ENCODE results near the gene INTS12. TPM values are rescaled to one million over a fixed set of nuclear protein-coding genes. Genes with fewer than 3 reads are reported as not detected.

The INTS12 gene
- total RNA-seq, 1 experiment from 2014 or later: 13.9 TPM

DNA sequence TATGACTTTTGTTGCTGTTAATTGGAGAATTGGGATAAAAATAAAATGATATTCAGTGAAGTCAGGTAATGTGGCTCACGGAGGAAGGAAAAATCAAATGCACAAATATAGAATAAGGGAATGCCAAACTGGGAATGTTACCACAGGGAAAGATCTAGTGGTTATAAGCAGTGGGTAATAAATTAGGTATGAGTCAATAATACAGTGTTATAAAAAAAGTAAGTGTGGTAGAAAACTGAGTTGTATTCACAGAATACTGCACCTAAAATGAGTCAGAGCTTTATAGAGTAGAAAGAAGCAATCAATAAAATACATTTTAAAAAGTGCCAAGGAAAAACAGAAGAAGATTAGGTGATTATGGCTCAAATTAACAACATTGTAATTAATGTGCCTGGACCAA is 34.5 kb downstream of the INTS12 start:
- in situ Hi-C loops (cut with HindIII; ENCODE audit: low pct_unique_long_range_greater_than_20kb, low sequenced_read_pairs) (no loop called here), intact Hi-C loops (cut with micrococcal nuclease; ENCODE audit: unreplicated experiment) (no loop called here)
- no peak for ATAC-seq

DNA sequence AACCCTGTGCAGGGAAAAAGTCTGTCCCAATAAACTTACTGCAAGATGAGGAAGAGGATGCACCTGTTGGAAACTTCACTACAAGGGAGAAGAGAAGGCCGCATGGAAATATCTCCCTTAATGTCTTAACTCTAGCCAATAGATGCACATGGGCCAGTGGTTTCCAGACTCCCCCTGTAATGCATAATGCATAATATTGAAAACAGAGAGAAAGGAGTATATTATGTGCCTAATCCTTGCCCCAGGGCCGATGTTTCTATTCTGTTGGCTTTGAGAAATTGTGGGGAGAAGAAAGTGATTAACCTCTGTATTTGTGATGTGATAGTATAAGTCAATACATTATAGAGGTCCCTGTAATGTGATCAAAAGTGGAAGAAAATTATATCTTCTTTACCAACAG is 37.2 kb downstream of the INTS12 start:
- Histone ChIP-seq H3K9me3 (ENCODE audit: control insufficient read depth, insufficient read depth, low read depth, low read length) (no peaks in the 10 kb centered on the region), H3K4me3 (ENCODE audit: low read depth in 2 of 2, low read length in 2 of 2) (no peak overlapping the region), H3K27ac (ENCODE audit: low read length) (no peak overlapping the region), H3K36me3 (ENCODE audit: control insufficient read depth, insufficient read depth, low read length) (no peaks in the 10 kb centered on the region), H3K4me1 (ENCODE audit: control insufficient read depth, insufficient read depth, low read length) (no peaks in the 10 kb centered on the region), H3K27me3 (ENCODE audit: control insufficient read depth, insufficient read depth, low read length) (no peaks in the 10 kb centered on the region)
- ATAC-seq: no peak
- POLR2A ChIA-PET: no interaction called here
- intact Hi-C loops (cut with micrococcal nuclease; ENCODE audit: unreplicated experiment): no loop called here
- CTCF ChIA-PET: no interaction called here
- in situ Hi-C loops (cut with HindIII; ENCODE audit: low pct_unique_long_range_greater_than_20kb, low sequenced_read_pairs): no loop called here
- DNase-seq (ENCODE audit: low read depth, low spot score): no peak
- no TSS peak for BruUV-seq (replicated peaks)
- TF ChIP-seq, protein P1, sequence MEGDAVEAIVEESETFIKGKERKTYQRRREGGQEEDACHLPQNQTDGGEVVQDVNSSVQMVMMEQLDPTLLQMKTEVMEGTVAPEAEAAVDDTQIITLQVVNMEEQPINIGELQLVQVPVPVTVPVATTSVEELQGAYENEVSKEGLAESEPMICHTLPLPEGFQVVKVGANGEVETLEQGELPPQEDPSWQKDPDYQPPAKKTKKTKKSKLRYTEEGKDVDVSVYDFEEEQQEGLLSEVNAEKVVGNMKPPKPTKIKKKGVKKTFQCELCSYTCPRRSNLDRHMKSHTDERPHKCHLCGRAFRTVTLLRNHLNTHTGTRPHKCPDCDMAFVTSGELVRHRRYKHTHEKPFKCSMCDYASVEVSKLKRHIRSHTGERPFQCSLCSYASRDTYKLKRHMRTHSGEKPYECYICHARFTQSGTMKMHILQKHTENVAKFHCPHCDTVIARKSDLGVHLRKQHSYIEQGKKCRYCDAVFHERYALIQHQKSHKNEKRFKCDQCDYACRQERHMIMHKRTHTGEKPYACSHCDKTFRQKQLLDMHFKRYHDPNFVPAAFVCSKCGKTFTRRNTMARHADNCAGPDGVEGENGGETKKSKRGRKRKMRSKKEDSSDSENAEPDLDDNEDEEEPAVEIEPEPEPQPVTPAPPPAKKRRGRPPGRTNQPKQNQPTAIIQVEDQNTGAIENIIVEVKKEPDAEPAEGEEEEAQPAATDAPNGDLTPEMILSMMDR (IDR thresholded peaks at IDR 0.05): no peak
- TF ChIP-seq REST (IDR thresholded peaks at IDR 0.05; ENCODE audit: insufficient read depth in 1 of 2, low read depth in 2 of 2, low read length in 1 of 2) (no peak), SIN3A (IDR thresholded peaks at IDR 0.05; ENCODE audit: borderline replicate concordance, insufficient read depth, low read depth, low read length) (no peak), POLR2AphosphoS5 (IDR thresholded peaks at IDR 0.05; ENCODE audit: low read depth, low read length) (no peak), TCF7L2 (IDR thresholded peaks at IDR 0.05; ENCODE audit: low read depth, low read length) (no peak)

More for the DNA sequence above, 34.5 kb downstream of the INTS12 start:
- DNase-seq (ENCODE audit: low read depth, low spot score): no peak
- Histone ChIP-seq H3K9me3 (ENCODE audit: control insufficient read depth, insufficient read depth, low read depth, low read length) (no peaks in the 10 kb centered on the region), H3K27ac (ENCODE audit: low read length) (no peak overlapping the region), H3K4me1 (ENCODE audit: control insufficient read depth, insufficient read depth, low read length) (no peaks in the 10 kb centered on the region), H3K27me3 (ENCODE audit: control insufficient read depth, insufficient read depth, low read length) (no peaks in the 10 kb centered on the region), H3K4me3 (ENCODE audit: low read depth in 2 of 2, low read length in 2 of 2) (no peak overlapping the region), H3K36me3 (ENCODE audit: control insufficient read depth, insufficient read depth, low read length) (no peaks in the 10 kb centered on the region)
- TF ChIP-seq REST (IDR thresholded peaks at IDR 0.05; ENCODE audit: insufficient read depth in 1 of 2, low read depth in 2 of 2, low read length in 1 of 2) (no peak), TCF7L2 (IDR thresholded peaks at IDR 0.05; ENCODE audit: low read depth, low read length) (no peak), POLR2AphosphoS5 (IDR thresholded peaks at IDR 0.05; ENCODE audit: low read depth, low read length) (no peak), SIN3A (IDR thresholded peaks at IDR 0.05; ENCODE audit: borderline replicate concordance, insufficient read depth, low read depth, low read length) (no peak)
- TF ChIP-seq, protein P1 (IDR thresholded peaks at IDR 0.05): no peak
- BruUV-seq (replicated peaks): no TSS peak
- CTCF ChIA-PET: no interaction called here
- POLR2A ChIA-PET: no interaction called here

All from Panc1 (cell line).